Thyroid gland (tissue), 4 donors: ENCODE results near the gene DNAJC25.

Source experiments
- CTCF ChIP-seq, 6 experiments: fragments of 200-600 bp in 3 of 6; fragments of 450-650 bp in 3 of 6; sonication (generic) in 3 of 6; IDR thresholded peaks; one replicate each; pipeline ENCODE4 v1.5.1; 2016 to 2019; ENCODE audit warnings: antibody characterized with exemption in 6 of 6, mild to moderate bottlenecking in 2 of 6, inconsistent platforms in 1 of 6, moderate library complexity in 1 of 6
- POLR2A ChIP-seq, 2 donors: fragments of 450-650 bp; IDR thresholded peaks; one replicate each; pipeline ENCODE4 v1.6.1; 2017; ENCODE audit warnings: antibody characterized with exemption in 2 of 2, mild to moderate bottlenecking in 2 of 2, moderate library complexity in 1 of 2

GRCh38 chr9:111658943-111659342, 27.8 kb downstream of the DNAJC25 start:
- TF ChIP-seq CTCF (IDR thresholded peaks at IDR 0.05): no peak
- TF ChIP-seq POLR2A (IDR thresholded peaks at IDR 0.05): no peak
